ENCODE data around the gene SPIN1. TPM values are rescaled to one million over a fixed set of nuclear protein-coding genes. Genes with fewer than 3 reads are reported as not detected.

Gene SPIN1
- polyA plus RNA-seq, 3 donors: 13.4 to 38.5 (median 23.3) TPM

GRCh38 chr9:88521308-88521707 is 133.1 kb downstream of the SPIN1 start:
- 16 to 34% (median 30%) methylated on average over 4 of the region's 4 CpGs for WGBS, 3 donors
- no peak overlapping the region for H3K27ac ChIP-seq (ENCODE audit: low read depth, low read length)

- WGBS, 3 donors: 90 to 94% (median 91%) methylated on average over 4 of the region's 4 CpGs
- no peak overlapping the region for H3K27ac ChIP-seq (ENCODE audit: low read depth, low read length)
Measured at GRCh38 chr9:88522360-88522759, 134.1 kb downstream of the SPIN1 start.

- 84 to 90% (median 90%) methylated on average over 3 of the region's 3 CpGs for WGBS, 3 donors
- H3K27ac ChIP-seq (ENCODE audit: low read depth, low read length): no peak overlapping the region
Measured at GRCh38 chr9:88523056-88523455, 134.8 kb downstream of the SPIN1 start.

GRCh38 chr9:88524911-88525310 is 136.7 kb downstream of the SPIN1 start:
- no peak overlapping the region for H3K27ac ChIP-seq (ENCODE audit: low read depth, low read length)
- WGBS, 3 donors: 83 to 92% (median 86%) methylated on average over 8 of the region's 8 CpGs

GRCh38 chr9:88527618-88528017 is 139.4 kb downstream of the SPIN1 start:
- 75 to 89% (median 84%) methylated on average over 7 of the region's 7 CpGs for WGBS, 3 donors
- H3K27ac ChIP-seq (ENCODE audit: low read depth, low read length): no peak overlapping the region

Other genes starting within 250 kb of the SPIN1 start
- gene SPATA31C2, start 250.0 kb upstream of the SPIN1 start, polyA plus RNA-seq: not detected
- under 1 TPM in 2 of 3 donors, not detected in 1; 0.06 to 0.39 TPM for gene NXNL2, start 146.7 kb downstream of the SPIN1 start, polyA plus RNA-seq